Mammary epithelial cell (primary cell): ENCODE data around the gene CLEC3B.

Experiments used
- CTCF ChIP-seq, 2 donors: IDR thresholded peaks in 1 of 2; conservative IDR thresholded peaks in 1 of 2; 2 replicates each; pipeline ENCODE4 v1.5.1; 2011 to 2012; ENCODE audit warnings: inconsistent platforms in 2 of 2, low read length in 2 of 2, mild to moderate bottlenecking in 2 of 2, control low read depth in 1 of 2, low read depth in 1 of 2; ENCODE audit not compliant: insufficient read depth in 1 of 2; ENCODE audit errors: extremely low read depth in 1 of 2
- EZH2 ChIP-seq: IDR thresholded peaks from 2 replicates; pipeline ENCODE4 v1.6.1; 2012; ENCODE audit warnings: low read length, inconsistent platforms, borderline replicate concordance

GRCh38 chr3:45009868-45010267, 16.2 kb upstream of the CLEC3B start:
- TF ChIP-seq EZH2 (no peak), CTCF (conservative IDR thresholded peaks at IDR 0.05 in 1 of 2, IDR thresholded peaks at IDR 0.05 in 1 of 2; ENCODE audit: extremely low read depth in 1 of 2, insufficient read depth in 1 of 2, low read depth in 1 of 2, low read length in 2 of 2) (no peak)
